HG03039 (cell line): ENCODE results near the gene ATP9B.
"Not testable (repeated sequence)": the region's sequence is repeated elsewhere in the genome, so short reads cannot be mapped to it uniquely, and the experiment has no call there.

Experiments
- ATAC-seq: cut with Tn5 transposase; IDR thresholded peaks from one replicate; pipeline ENCODE4 v1.9.1; 2021; ENCODE audit warnings: mild to moderate bottlenecking, moderate library complexity; ENCODE audit not compliant: unreplicated experiment

Gene ATP9B

GRCh38 chr18:79283131-79283810 lies 214.1 kb downstream of the ATP9B start:
- no peak for ATAC-seq

- ATAC-seq = no peak
These were observed 214.7 kb downstream of the ATP9B start for GRCh38 chr18:79283929-79284328.

- not testable (repeated sequence) for ATAC-seq
These were observed 216.0 kb downstream of the ATP9B start for GRCh38 chr18:79285191-79285590.

GRCh38 chr18:79290409-79290808 lies 221.2 kb downstream of the ATP9B start:
- not testable (repeated sequence) for ATAC-seq

GRCh38 chr18:79290876-79291275 lies 221.7 kb downstream of the ATP9B start:
- ATAC-seq = no peak

GRCh38 chr18:79294235-79294634 lies 225.0 kb downstream of the ATP9B start:
- ATAC-seq = no peak

- no peak for ATAC-seq
These were observed 230.1 kb downstream of the ATP9B start for GRCh38 chr18:79299272-79299671.

- ATAC-seq = no peak
These were observed 230.5 kb downstream of the ATP9B start for GRCh38 chr18:79299711-79300110.

GRCh38 chr18:79300413-79300812 lies 231.2 kb downstream of the ATP9B start:
- no peak for ATAC-seq

- no peak for ATAC-seq
These were observed 232.9 kb downstream of the ATP9B start for GRCh38 chr18:79302120-79302519.

GRCh38 chr18:79305911-79306310 lies 236.7 kb downstream of the ATP9B start:
- ATAC-seq = no peak

GRCh38 chr18:79309614-79310358 lies 240.6 kb downstream of the ATP9B start:
- no peak for ATAC-seq

- no peak for ATAC-seq
These were observed 245.7 kb downstream of the ATP9B start for GRCh38 chr18:79314838-79315388.

GRCh38 chr18:79315596-79315995 lies 246.4 kb downstream of the ATP9B start:
- ATAC-seq = no peak

- ATAC-seq = no peak
These were observed 248.5 kb downstream of the ATP9B start for GRCh38 chr18:79317703-79318102.

GRCh38 chr18:79318142-79318673 lies 249.0 kb downstream of the ATP9B start:
- no peak for ATAC-seq

GRCh38 chr18:79320216-79320850 lies 251.1 kb downstream of the ATP9B start:
- no peak for ATAC-seq

- no peak for ATAC-seq
These were observed 252.6 kb downstream of the ATP9B start for GRCh38 chr18:79321625-79322405.

GRCh38 chr18:79322441-79322840 lies 253.2 kb downstream of the ATP9B start:
- ATAC-seq = no peak

GRCh38 chr18:79323471-79323870 lies 254.3 kb downstream of the ATP9B start:
- no peak for ATAC-seq
